GM19193 (cell line): Measurements from ENCODE around the gene RLF.

Experiments used
- POLR2A ChIP-seq: IDR thresholded peaks from 4 replicates; pipeline ENCODE4 v1.6.1; 2011; ENCODE audit not compliant: insufficient read depth, insufficient read length; ENCODE audit errors: extremely low read depth

Gene RLF

GRCh38 chr1:40273547-40274166 is 112.5 kb downstream of the RLF start:
- TF ChIP-seq POLR2A: no peak

- no peak for TF ChIP-seq POLR2A
These were observed 113.1 kb downstream of the RLF start for GRCh38 chr1:40274331-40274730.

- TF ChIP-seq POLR2A: no peak
These were observed 114.9 kb downstream of the RLF start for GRCh38 chr1:40276122-40276521.

- TF ChIP-seq POLR2A: no peak
These were observed 120.7 kb downstream of the RLF start for GRCh38 chr1:40281853-40282252.
